ENCODE measurements around the gene SKOR1. TPM values are rescaled to one million over a fixed set of nuclear protein-coding genes. Genes with fewer than 3 reads are reported as not detected.

Gene SKOR1
- total and polyA plus RNA-seq, 2 of the 8 experiments (the other 6 are each of a cell fraction or from before 2014, with no cell fraction given), result 0.03 to 0.11 TPM

DNA sequence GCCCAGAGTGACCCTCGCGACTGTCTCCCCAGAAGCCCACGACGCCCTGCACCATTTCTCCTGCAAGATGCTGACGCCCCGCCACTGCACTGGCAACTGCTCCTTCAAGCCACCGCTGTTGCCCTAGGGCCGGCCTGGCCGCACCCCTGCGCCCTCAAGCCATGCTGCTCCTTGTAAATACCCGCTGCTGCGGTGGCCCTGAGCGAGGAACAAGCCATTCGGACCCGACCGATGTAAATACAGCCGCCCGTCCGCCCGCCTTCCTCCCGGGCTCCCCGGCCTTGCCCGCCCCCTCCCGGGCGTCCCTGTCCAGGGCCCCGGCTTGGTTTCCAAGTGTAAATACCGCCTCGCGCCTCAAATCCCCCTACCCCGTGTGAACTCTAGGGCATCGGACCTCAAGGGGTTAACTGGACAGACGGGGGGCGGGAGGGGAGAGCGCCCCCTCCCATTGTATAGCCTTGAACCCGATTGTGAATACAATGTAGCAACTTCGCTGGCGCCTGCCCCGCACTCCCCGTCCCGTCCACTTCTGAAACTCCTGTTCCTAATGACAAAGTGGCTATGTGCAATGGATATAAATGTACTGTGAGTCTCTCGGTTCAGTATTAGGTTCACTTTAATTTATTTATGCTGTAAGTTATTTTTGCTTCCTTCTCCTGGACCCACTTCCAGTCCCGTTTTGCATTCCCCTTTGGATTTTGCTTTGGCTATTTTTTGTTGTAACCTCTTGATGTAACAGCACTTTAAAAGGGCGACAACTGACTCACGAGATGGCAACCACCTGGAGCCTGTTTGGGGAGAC lies 8.6 kb downstream of the SKOR1 start:
- Histone ChIP-seq H3K23me2 (ENCODE audit: low read depth, low read length) (peaks cover 21% of the 10 kb centered on the region; the same call in 1 of the 2 replicates), H3K9ac (replicated peaks in 1 of 4; ENCODE audit: extremely low read depth in 1 of 4, low read depth in 3 of 4, low read length in 3 of 4) (no peak overlapping the region), H3K27me3 (replicated peaks in 1 of 4; ENCODE audit: control insufficient read depth in 3 of 4, extremely low read depth in 1 of 4, insufficient read depth in 3 of 4, low read length in 3 of 4) (peaks cover 77 to 100% (median 96%) of the 10 kb centered on the region in 4 experiments), H3K4me3 (ENCODE audit: extremely low read depth in 1 of 4, insufficient read depth in 2 of 4, low read depth in 3 of 4, low read length in 4 of 4) (peak overlapping the region; percentile 35 to 63 (median 46); a peak in 7 of 8 replicates), H3K14ac (ENCODE audit: insufficient read length) (no peak overlapping the region), H3K9me3 (ENCODE audit: insufficient read depth in 2 of 2, low read depth in 1 of 2, low read length in 1 of 2) (no peaks in the 10 kb centered on the region), H2BK15ac (ENCODE audit: low read length) (no peak overlapping the region), H4K91ac (replicated peaks; ENCODE audit: insufficient read length, low read length) (no peak overlapping the region), H3K18ac (ENCODE audit: extremely low read depth, low read length) (0 out of 2 replicates have a peak overlapping the region, but pooled peaks have one; percentile 24), H3K4me1 (replicated peaks in 1 of 4; ENCODE audit: control insufficient read depth in 3 of 4, insufficient read depth in 4 of 4, low read length in 3 of 4) (peaks cover 22 to 33% (median 22%) of the 10 kb centered on the region in 4 experiments), H2BK20ac (ENCODE audit: low read length) (no peak overlapping the region), H3K79me1 (ENCODE audit: low read depth, low read length) (no peaks in the 10 kb centered on the region), H2AK5ac (ENCODE audit: low read depth, low read length) (no peak overlapping the region), H2BK5ac (ENCODE audit: low read depth, low read length) (no peak overlapping the region), H4K20me1 (replicated peaks in 1 of 2; ENCODE audit: control insufficient read depth in 1 of 2, insufficient read depth in 2 of 2, low read length in 2 of 2) (peaks cover 2 to 11% of the 10 kb centered on the region in 2 experiments), H4K5ac (ENCODE audit: insufficient read length, low read depth, low read length) (no peak overlapping the region), H3K27ac (ENCODE audit: low read depth, low read length) (no peak overlapping the region), H4K8ac (ENCODE audit: extremely low read depth, insufficient read depth, low read length) (no peak overlapping the region), H3K4me2 (ENCODE audit: insufficient read depth in 1 of 2, low read depth in 2 of 2, low read length in 2 of 2) (peak overlapping the region; percentile 46 to 85), H3K4ac (replicated peaks; ENCODE audit: insufficient read length, low read depth, low read length) (no peak overlapping the region), H3K56ac (replicated peaks; ENCODE audit: insufficient read length, low read depth, low read length) (no peak overlapping the region), H3K23ac (ENCODE audit: insufficient read length) (no peak overlapping the region), H2BK120ac (replicated peaks; ENCODE audit: low read depth, low read length) (no peak overlapping the region), H2BK12ac (ENCODE audit: low read depth, low read length) (no peak overlapping the region; the same call in 1 of the 2 replicates), H3K79me2 (ENCODE audit: control insufficient read depth in 1 of 2, insufficient read depth in 2 of 2, low read length in 2 of 2) (no peaks in the 10 kb centered on the region), H2AFZ (ENCODE audit: low read length) (no peak overlapping the region), H3K36me3 (ENCODE audit: control insufficient read depth in 2 of 4, insufficient read depth in 4 of 4, low read length in 3 of 4) (peaks cover 0 to 6% (median 0%) of the 10 kb centered on the region in 4 experiments; a peak in 1 of 8 replicates)
- WGBS, 2 experiments (ENCODE audit: extremely low coverage in 1 of 2, insufficient coverage in 1 of 2, insufficient read length in 1 of 2, insufficient replicate concordance in 2 of 2, low coverage in 1 of 2, low lambda C conversion rate in 2 of 2, missing lambda C conversion rate in 1 of 2), result 4% methylated on average over 33 of the region's 44 CpGs; no CpG with 5 or more reads in 1 of the 2 experiments
- DNase-seq (ENCODE audit: low read depth in 1 of 2, low spot score in 2 of 2) (peak in 1 of 2 experiments; percentile 80), FAIRE-seq (no peak)
- POLR2A ChIA-PET (ENCODE audit: partially characterized antibody), result no interaction called here
- CTCF ChIA-PET (ENCODE audit: partially characterized antibody), result interaction anchor here (1.0 to 1.9 kb wide), 2 partner anchors 15 to 221 kb away, joined by 5 to 6 read pairs; no protein-coding TSS in a partner anchor
- peak; percentile 19 for TF ChIP-seq KDM4A (IDR thresholded peaks at IDR 0.05; ENCODE audit: low read depth, low read length, severe bottlenecking)
- TF ChIP-seq TEAD4 (IDR thresholded peaks at IDR 0.05; ENCODE audit: low read depth, low read length), result no peak
- TF ChIP-seq RBBP5 (IDR thresholded peaks at IDR 0.05; ENCODE audit: borderline replicate concordance, low read depth, low read length), result no peak
- TF ChIP-seq, protein P1, sequence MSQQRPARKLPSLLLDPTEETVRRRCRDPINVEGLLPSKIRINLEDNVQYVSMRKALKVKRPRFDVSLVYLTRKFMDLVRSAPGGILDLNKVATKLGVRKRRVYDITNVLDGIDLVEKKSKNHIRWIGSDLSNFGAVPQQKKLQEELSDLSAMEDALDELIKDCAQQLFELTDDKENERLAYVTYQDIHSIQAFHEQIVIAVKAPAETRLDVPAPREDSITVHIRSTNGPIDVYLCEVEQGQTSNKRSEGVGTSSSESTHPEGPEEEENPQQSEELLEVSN (IDR thresholded peaks at IDR 0.05), result 0 out of 2 replicates have a peak, but pooled peaks have one; percentile 20
- peak; percentile 78 for TF ChIP-seq EZH2 (IDR thresholded peaks at IDR 0.05; ENCODE audit: low read depth, low read length, severe bottlenecking)
- peak; percentile 57 to 77 for TF ChIP-seq RAD21 (IDR thresholded peaks at IDR 0.05 in 1 of 2, conservative IDR thresholded peaks at IDR 0.05 in 1 of 2; ENCODE audit: low read depth in 2 of 2, low read length in 2 of 2)
- TF ChIP-seq SUZ12 (IDR thresholded peaks at IDR 0.05; ENCODE audit: low read length), result peak; percentile 40
- TF ChIP-seq, protein P2, sequence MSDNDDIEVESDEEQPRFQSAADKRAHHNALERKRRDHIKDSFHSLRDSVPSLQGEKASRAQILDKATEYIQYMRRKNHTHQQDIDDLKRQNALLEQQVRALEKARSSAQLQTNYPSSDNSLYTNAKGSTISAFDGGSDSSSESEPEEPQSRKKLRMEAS (IDR thresholded peaks at IDR 0.05), result peak; percentile 40; the same call in 1 of the 2 replicates
- 0 out of 2 replicates have a peak, but pooled peaks have one; percentile 63 for TF ChIP-seq GABPA (IDR thresholded peaks at IDR 0.05; ENCODE audit: borderline replicate concordance, insufficient read depth, low read length)
